Transverse colon (tissue), 4 donors: Measurements from ENCODE around the gene GCN1. TPM values are rescaled to one million over a fixed set of nuclear protein-coding genes. Genes with fewer than 3 reads are reported as not detected.

Experiments used
- DNase-seq: peaks from one replicate; pipeline ENCODE4 v3.0.0-alpha.2; 2019
- H3K27ac ChIP-seq, 4 donors: fragments of 200-600 bp; sonication (generic); 2 replicates each; pipeline ENCODE4 v1.5.1; 2016 to 2018; ENCODE audit warnings: inconsistent platforms in 4 of 4
- H3K27me3 ChIP-seq: fragments of 200-600 bp; sonication (generic); 2 replicates; pipeline ENCODE4 v1.5.1; 2017; ENCODE audit warnings: inconsistent platforms
- H3K36me3 ChIP-seq, 4 donors: fragments of 200-600 bp; sonication (generic); 2 replicates each; pipeline ENCODE4 v1.5.1; 2017 to 2019; ENCODE audit warnings: inconsistent platforms in 4 of 4
- H3K4me1 ChIP-seq, 4 donors: fragments of 200-600 bp; sonication (generic); 2 replicates each; pipeline ENCODE4 v1.5.1; 2017 to 2020; ENCODE audit warnings: inconsistent platforms in 4 of 4
- H3K4me3 ChIP-seq, 4 donors: fragments of 200-600 bp; sonication (generic); 1 replicate in 1 of 4; 2 replicates in 3 of 4; pipeline versions ENCODE4 v1.5.1 to v1.6.1; 2017 to 2019; ENCODE audit warnings: inconsistent platforms in 4 of 4
- H3K9me3 ChIP-seq, 2 donors: fragments of 200-600 bp; sonication (generic); 2 replicates each; pipeline ENCODE4 v1.5.1; 2017 to 2019; ENCODE audit warnings: inconsistent platforms in 2 of 2
- EP300 ChIP-seq: sonication (generic); formaldehyde crosslinking; IDR thresholded peaks from one replicate; pipeline ENCODE4 v1.6.1; 2017; ENCODE audit warnings: antibody characterized with exemption, low read depth
- POLR2A ChIP-seq: fragments of 450-650 bp; IDR thresholded peaks from one replicate; pipeline ENCODE4 v1.6.1; 2016; ENCODE audit warnings: antibody characterized with exemption, mild to moderate bottlenecking, moderate library complexity
- POLR2AphosphoS5 ChIP-seq, 3 donors: sonication (generic); formaldehyde crosslinking; IDR thresholded peaks; one replicate each; pipeline ENCODE4 v1.6.1; 2016; ENCODE audit warnings: antibody characterized with exemption in 3 of 3
- WGBS, 2 donors: methylation state at CpG; one replicate each; pipeline ENCODE4 v1.1.5; 2018; ENCODE audit warnings: low coverage in 1 of 2; 5-methylcytosine and 5-hydroxymethylcytosine counted together
- in situ Hi-C, 4 donors: fragments of 200-750 bp; cut with MboI; loops; one replicate each; pipeline versions ENCODE4 v1.15.0 to v1.15.1; 2017; ENCODE audit warnings: low sequenced_read_pairs in 3 of 4, low pct_ligation_motif_present in 1 of 4, low pct_unique_long_range_greater_than_20kb in 1 of 4
- intact Hi-C: fragments of 100-400 bp; cut with DNase I; formaldehyde crosslinking; loops from one replicate; pipeline ENCODE4 v1.15.1; 2023; ENCODE audit warnings: low total_unique reads
- total RNA-seq, 4 donors: library from RNA; depleted of rRNA; stranded (reverse); fragments of >200 nt; gene quantifications; one replicate each; pipeline ENCODE4 v1.1.0, GENCODE V29; 2016
- TF ChIP-seq, protein P1 (sequence below), 5 experiments: fragments of 200-600 bp in 3 of 5; fragments of 450-650 bp in 2 of 5; sonication (generic) in 3 of 5; IDR thresholded peaks; 1 replicate in 2 of 5; 2 replicates in 3 of 5; pipeline ENCODE4 v1.5.1; 2016 to 2017; ENCODE audit warnings: antibody characterized with exemption in 5 of 5, inconsistent platforms in 3 of 5, mild to moderate bottlenecking in 2 of 5, moderate library complexity in 1 of 5

GCN1 gene
- total RNA-seq, 4 donors from 2014 or later, result 70.0 to 141 (median 107) TPM

DNA sequence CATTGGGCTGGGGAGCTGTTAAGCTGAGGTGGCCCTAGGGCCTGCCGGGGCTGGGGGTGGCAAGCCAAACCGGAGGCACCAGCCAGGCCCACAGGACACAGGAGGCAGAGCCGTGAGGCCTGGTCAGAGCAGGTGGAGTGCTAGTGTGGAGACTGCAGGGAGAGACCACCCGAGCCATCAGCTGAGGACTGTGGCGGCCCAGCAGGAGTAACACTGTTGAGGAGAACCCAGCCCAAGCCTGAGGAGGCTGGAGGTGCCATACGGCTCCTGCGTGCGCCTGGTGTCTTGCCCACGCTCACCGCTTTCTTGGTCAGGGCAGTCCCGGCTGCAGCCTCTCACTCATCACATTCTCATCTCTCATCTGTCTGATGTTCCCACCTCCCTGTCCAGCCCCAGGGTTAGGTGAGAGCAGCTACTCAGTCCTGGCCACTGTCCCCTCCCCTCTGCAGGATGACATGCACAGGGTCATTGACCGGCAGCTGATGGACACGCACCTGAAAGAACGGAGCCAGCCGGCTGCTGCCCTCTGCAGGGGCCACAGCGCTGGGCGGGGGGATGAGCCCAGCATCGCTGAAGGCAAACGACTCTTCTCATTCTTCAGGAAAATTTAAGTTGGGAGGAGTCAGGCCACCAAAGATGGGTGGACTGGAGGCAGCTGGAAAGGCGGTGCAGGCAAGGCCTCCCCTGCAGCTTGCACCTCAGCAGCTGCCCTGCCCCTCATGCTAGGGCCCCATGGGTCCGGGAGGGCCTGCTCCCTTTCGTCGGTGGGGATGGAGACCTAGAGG, 101.8 kb downstream of the GCN1 start:
- TF ChIP-seq EP300, result no peak
- no peak for TF ChIP-seq POLR2AphosphoS5 (IDR thresholded peaks at IDR 0.05)
- no peak for TF ChIP-seq POLR2A
- TF ChIP-seq, protein P1, sequence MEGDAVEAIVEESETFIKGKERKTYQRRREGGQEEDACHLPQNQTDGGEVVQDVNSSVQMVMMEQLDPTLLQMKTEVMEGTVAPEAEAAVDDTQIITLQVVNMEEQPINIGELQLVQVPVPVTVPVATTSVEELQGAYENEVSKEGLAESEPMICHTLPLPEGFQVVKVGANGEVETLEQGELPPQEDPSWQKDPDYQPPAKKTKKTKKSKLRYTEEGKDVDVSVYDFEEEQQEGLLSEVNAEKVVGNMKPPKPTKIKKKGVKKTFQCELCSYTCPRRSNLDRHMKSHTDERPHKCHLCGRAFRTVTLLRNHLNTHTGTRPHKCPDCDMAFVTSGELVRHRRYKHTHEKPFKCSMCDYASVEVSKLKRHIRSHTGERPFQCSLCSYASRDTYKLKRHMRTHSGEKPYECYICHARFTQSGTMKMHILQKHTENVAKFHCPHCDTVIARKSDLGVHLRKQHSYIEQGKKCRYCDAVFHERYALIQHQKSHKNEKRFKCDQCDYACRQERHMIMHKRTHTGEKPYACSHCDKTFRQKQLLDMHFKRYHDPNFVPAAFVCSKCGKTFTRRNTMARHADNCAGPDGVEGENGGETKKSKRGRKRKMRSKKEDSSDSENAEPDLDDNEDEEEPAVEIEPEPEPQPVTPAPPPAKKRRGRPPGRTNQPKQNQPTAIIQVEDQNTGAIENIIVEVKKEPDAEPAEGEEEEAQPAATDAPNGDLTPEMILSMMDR (IDR thresholded peaks at IDR 0.05), result no peak
- Histone ChIP-seq H3K9me3 (no peaks in the 10 kb centered on the region), H3K4me1 (peaks cover 0 to under 1% (median 0%) of the 10 kb centered on the region in 4 donors), H3K27ac (no peak overlapping the region), H3K36me3 (peaks cover 0 to 14% (median 3%) of the 10 kb centered on the region in 4 donors), H3K4me3 (no peak overlapping the region), H3K27me3 (no peaks in the 10 kb centered on the region)
- no peak for DNase-seq
- 89% methylated on average over 23 of the region's 23 CpGs; no CpG with 5 or more reads in 1 of the 2 donors for WGBS, 2 donors
- intact Hi-C loops, result no loop called here
- in situ Hi-C loops, result no loop called here

DNA sequence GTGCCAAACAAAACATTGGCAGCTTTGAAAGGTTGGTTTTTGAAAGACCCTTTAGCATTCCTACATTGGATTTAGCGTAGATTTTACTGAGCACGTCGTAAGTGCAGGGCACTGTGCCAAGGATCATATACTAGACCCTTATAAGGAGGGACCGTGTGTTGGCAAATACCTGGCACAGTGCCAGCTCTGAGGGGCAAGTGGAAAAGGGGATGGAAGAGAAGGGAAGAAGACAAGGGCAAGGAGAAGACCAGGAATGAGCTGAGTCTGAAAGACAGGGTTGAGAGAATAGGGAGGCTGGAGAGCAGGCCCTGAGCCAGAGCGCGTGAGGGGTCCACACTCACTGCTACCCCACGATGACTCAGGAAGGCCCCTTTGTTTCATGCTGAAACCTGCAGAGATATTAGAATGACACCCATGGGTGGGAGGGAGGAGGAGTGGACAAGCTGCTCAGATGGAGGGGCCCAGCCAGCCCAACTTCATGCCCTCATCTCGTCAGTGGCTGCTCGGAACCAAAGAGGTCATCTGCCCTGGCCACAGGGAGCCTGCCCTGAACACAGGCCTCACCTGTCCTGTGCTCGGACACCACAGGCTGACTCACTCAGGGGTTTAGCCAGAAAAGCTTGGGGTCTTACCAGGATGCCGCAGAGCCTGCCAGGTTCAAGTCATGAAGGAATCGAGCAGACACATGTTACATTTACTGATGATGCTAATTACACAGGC, 103.0 kb downstream of the GCN1 start:
- WGBS, 2 donors, result 60 to 79% methylated on average over 3 to 12 of the region's 12 CpGs
- H3K27ac ChIP-seq, result no peak overlapping the region
- in situ Hi-C loops (no loop called here), intact Hi-C loops (no loop called here)
- H3K4me1 ChIP-seq, result peaks cover 3 to 11% (median 6%) of the 10 kb centered on the region in 4 donors
- DNase-seq, result no peak
- no peak overlapping the region for H3K4me3 ChIP-seq
- no peaks in the 10 kb centered on the region for H3K9me3 ChIP-seq
- peaks cover 0 to 6% (median under 1%) of the 10 kb centered on the region in 4 donors for H3K36me3 ChIP-seq
- H3K27me3 ChIP-seq, result no peaks in the 10 kb centered on the region
- peak in 1 of 3 donors; percentile 35 for TF ChIP-seq POLR2AphosphoS5 (IDR thresholded peaks at IDR 0.05)
- TF ChIP-seq, protein P1 (IDR thresholded peaks at IDR 0.05), result no peak

DNA sequence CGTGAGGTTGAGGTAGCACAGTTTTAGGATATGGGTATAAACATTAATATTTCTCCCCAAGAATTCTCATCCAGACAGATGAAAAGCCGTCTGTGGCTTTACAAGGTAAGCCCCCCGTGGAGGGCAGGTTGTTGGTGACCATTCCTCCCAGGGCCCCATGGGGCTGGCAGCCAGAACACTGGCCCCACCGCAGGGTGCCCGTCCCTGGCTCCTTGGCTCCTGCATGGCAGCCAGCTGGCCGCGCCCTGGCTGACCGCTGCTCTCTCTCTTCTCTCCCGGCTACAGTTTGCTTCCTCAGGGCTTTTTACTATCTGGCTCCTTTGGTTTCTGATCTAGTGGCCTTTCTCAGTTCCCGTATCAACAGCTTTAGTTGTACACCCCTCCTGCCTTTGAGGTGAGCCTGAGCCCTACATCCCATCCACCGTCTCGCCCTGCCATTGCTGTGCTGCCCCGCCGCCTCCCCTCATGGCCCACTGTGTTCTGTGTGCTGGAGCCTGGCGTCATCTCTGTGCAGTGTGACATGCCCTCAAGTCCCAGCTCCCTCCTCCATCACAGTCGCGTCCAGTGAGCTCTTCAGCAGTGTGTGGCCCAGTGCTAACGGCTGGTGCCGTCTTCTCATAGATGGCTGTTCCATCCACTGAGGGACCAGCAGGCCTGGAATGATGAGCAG, 103.8 kb downstream of the GCN1 start:
- TF ChIP-seq, protein P1 (IDR thresholded peaks at IDR 0.05), result no peak
- no peak for TF ChIP-seq POLR2AphosphoS5 (IDR thresholded peaks at IDR 0.05)
- no peak for TF ChIP-seq POLR2A
- no peak for TF ChIP-seq EP300
- Histone ChIP-seq H3K4me3 (no peak overlapping the region), H3K27ac (no peak overlapping the region), H3K9me3 (no peaks in the 10 kb centered on the region), H3K4me1 (peaks cover 6 to 14% (median 10%) of the 10 kb centered on the region in 4 donors), H3K27me3 (no peaks in the 10 kb centered on the region), H3K36me3 (no peaks in the 10 kb centered on the region)
- in situ Hi-C loops (no loop called here), intact Hi-C loops (no loop called here)
- WGBS, 2 donors, result 90 to 100% methylated on average over 2 to 19 of the region's 19 CpGs
- DNase-seq, result no peak

DNA sequence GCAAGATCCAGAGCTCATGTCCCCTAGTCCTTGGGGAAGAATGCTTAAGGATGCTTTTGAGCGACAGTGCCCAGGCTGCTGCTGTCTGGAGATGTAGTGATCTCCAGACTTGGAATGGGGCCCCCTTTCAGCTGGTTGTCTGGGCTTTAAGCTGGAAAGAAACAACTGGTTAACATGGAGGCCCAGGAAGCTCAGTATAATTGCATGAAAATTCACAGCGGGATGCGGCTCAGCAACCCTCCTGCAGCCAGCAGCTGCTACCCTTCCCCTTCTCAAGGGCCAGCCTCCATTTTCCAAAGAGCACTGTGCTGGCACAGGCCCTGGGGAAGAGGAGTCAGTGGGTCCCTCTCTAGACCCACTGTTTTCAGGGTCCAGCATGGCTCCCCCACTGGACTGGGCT, 104.3 kb downstream of the GCN1 start:
- TF ChIP-seq POLR2AphosphoS5 (IDR thresholded peaks at IDR 0.05) (no peak), EP300 (no peak), POLR2A (no peak)
- TF ChIP-seq, protein P1 (IDR thresholded peaks at IDR 0.05), result no peak
- no peak for DNase-seq
- Histone ChIP-seq H3K4me3 (no peak overlapping the region), H3K4me1 (peaks cover 6 to 14% (median 10%) of the 10 kb centered on the region in 4 donors), H3K27ac (no peak overlapping the region), H3K36me3 (no peaks in the 10 kb centered on the region), H3K27me3 (no peaks in the 10 kb centered on the region), H3K9me3 (no peaks in the 10 kb centered on the region)
- intact Hi-C loops, result no loop called here
- WGBS, 2 donors, result 97% methylated on average over 3 of the region's 3 CpGs; no CpG with 5 or more reads in 1 of the 2 donors
- in situ Hi-C loops, result no loop called here
